ENCODE measurements around the gene TCF19. TPM values are rescaled to one million over a fixed set of nuclear protein-coding genes. Genes with fewer than 3 reads are reported as not detected.

TCF19 gene
- total RNA-seq, 1 donor = 46.3 TPM

DNA sequence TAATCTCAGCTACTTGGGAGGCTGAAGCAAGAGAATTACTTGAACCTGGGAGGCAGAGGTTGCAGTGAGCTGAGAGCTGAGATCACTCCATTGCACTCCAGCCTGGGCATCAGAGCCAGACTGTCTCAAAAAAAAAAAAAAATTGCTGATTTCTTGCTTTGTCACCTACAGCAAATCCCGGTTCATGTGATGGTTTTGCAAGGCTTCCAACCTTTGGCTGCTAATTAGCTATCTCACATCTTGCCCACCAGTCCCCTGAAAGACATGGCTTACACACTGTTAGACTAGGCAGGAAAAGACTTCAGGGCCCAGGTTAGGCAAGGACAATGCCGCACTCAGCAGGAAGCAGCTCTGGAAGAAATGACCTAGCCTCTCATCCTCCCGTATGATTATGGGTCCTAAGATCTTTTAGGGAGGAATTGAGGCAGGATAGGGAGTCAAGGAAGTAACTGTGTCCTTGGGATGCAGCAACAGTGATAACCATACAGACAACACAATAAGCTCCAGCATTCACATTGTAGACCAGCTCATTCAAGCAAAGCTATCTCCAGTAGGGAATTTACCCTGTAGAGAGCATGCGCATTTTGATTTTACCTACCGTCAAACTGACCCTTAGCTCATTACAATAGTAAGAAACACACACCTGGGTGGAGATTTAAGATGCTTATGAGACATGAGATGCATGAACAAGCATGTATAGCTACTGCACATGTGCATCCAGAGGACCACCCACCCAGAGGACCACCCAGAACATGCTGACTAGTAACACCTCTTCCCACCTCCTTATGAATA lies 52.5 kb downstream of the TCF19 start:
- DNase-seq (ENCODE audit: low read depth) = no peak

More for the DNA sequence above, 52.5 kb downstream of the TCF19 start:
- no peak overlapping the region for H3K4me3 ChIP-seq (ENCODE audit: low read depth, low read length)
- TF ChIP-seq, protein P1, sequence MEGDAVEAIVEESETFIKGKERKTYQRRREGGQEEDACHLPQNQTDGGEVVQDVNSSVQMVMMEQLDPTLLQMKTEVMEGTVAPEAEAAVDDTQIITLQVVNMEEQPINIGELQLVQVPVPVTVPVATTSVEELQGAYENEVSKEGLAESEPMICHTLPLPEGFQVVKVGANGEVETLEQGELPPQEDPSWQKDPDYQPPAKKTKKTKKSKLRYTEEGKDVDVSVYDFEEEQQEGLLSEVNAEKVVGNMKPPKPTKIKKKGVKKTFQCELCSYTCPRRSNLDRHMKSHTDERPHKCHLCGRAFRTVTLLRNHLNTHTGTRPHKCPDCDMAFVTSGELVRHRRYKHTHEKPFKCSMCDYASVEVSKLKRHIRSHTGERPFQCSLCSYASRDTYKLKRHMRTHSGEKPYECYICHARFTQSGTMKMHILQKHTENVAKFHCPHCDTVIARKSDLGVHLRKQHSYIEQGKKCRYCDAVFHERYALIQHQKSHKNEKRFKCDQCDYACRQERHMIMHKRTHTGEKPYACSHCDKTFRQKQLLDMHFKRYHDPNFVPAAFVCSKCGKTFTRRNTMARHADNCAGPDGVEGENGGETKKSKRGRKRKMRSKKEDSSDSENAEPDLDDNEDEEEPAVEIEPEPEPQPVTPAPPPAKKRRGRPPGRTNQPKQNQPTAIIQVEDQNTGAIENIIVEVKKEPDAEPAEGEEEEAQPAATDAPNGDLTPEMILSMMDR (IDR thresholded peaks at IDR 0.05; ENCODE audit: insufficient read depth, low read length) = no peak

Small RNA genes within 50 kb of the gene (small RNA-seq; reads per million reads assigned to genes)
- not detected for gene POLR2LP1

Other genes with a start within 250 kb of the TCF19 start
- gene VARS2, start 244.4 kb upstream of the TCF19 start, total RNA-seq (ENCODE audit: low replicate concordance) = 15.6 and 18.5 TPM in 2 replicates
- gene SFTA2, start 226.4 kb upstream of the TCF19 start, total RNA-seq (ENCODE audit: low replicate concordance) = not detected in 2 replicates
- under 0.01 TPM in 1 of 2 replicates, not detected in the other for gene MUCL3, start 217.6 kb upstream of the TCF19 start, total RNA-seq (ENCODE audit: low replicate concordance)
- not detected in 2 replicates for gene MUC21, start 174.9 kb upstream of the TCF19 start, total RNA-seq (ENCODE audit: low replicate concordance)
- gene MUC22, start 148.1 kb upstream of the TCF19 start, total RNA-seq (ENCODE audit: low replicate concordance) = not detected in 2 replicates
- gene C6orf15, start 46.0 kb upstream of the TCF19 start, total RNA-seq (ENCODE audit: low replicate concordance) = not detected in 2 replicates
- 1.2 and 7.0 TPM in 2 replicates for gene PSORS1C1, start 43.8 kb upstream of the TCF19 start, total RNA-seq (ENCODE audit: low replicate concordance)
- not detected in 2 replicates for gene CDSN, start 38.1 kb upstream of the TCF19 start, total RNA-seq (ENCODE audit: low replicate concordance)
- gene PSORS1C2, start 19.5 kb upstream of the TCF19 start, total RNA-seq (ENCODE audit: low replicate concordance) = not detected in 2 replicates
- 21.1 and 42.0 TPM in 2 replicates for gene CCHCR1, start 787 bp upstream of the TCF19 start, total RNA-seq (ENCODE audit: low replicate concordance)
- gene POU5F1, start 12.1 kb downstream of the TCF19 start, total RNA-seq (ENCODE audit: low replicate concordance) = not detected in 2 replicates
- 26.3 and 159 TPM in 2 replicates for gene HLA-C, start 113.5 kb downstream of the TCF19 start, total RNA-seq (ENCODE audit: low replicate concordance)
- gene HLA-B, start 198.6 kb downstream of the TCF19 start, total RNA-seq (ENCODE audit: low replicate concordance) = 52.0 and 84.2 TPM in 2 replicates
- gene MICA, start 245.0 kb downstream of the TCF19 start, total RNA-seq (ENCODE audit: low replicate concordance) = 12.7 and 13.3 TPM in 2 replicates

Data from fibroblast of the aortic adventitia (primary cell).